ENCODE results near the gene MICAL3.

- TF ChIP-seq, protein P1, sequence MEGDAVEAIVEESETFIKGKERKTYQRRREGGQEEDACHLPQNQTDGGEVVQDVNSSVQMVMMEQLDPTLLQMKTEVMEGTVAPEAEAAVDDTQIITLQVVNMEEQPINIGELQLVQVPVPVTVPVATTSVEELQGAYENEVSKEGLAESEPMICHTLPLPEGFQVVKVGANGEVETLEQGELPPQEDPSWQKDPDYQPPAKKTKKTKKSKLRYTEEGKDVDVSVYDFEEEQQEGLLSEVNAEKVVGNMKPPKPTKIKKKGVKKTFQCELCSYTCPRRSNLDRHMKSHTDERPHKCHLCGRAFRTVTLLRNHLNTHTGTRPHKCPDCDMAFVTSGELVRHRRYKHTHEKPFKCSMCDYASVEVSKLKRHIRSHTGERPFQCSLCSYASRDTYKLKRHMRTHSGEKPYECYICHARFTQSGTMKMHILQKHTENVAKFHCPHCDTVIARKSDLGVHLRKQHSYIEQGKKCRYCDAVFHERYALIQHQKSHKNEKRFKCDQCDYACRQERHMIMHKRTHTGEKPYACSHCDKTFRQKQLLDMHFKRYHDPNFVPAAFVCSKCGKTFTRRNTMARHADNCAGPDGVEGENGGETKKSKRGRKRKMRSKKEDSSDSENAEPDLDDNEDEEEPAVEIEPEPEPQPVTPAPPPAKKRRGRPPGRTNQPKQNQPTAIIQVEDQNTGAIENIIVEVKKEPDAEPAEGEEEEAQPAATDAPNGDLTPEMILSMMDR (IDR thresholded peaks at IDR 0.05) = no peak
- no peak for TF ChIP-seq POLR2A (IDR thresholded peaks at IDR 0.05)
These were observed 176.8 kb downstream of the MICAL3 start for GRCh38 chr22:17847360-17848078.
